HG03025 (cell line): ENCODE results near the gene CCDC12.

Experiments used
- ATAC-seq: cut with Tn5 transposase; IDR thresholded peaks from one replicate; pipeline ENCODE4 v1.9.1; 2021; ENCODE audit warnings: mild to moderate bottlenecking, moderate library complexity; ENCODE audit not compliant: unreplicated experiment, low FRiP score

Gene CCDC12

GRCh38 chr3:46976326-46977190 lies at the start of gene CCDC12:
CCDC12 (minus strand) TSS chr3:46976745; CDS start chr3:46976732, 13 bp downstream.
- peak; percentile 65 for ATAC-seq

- no peak for ATAC-seq
Measured at GRCh38 chr3:47024932-47025331, 48.4 kb upstream of the CCDC12 start.

- ATAC-seq: no peak
Measured at GRCh38 chr3:47022641-47023071, 46.1 kb upstream of the CCDC12 start.

- no peak for ATAC-seq
Measured at GRCh38 chr3:47020311-47020710, 43.8 kb upstream of the CCDC12 start.

- ATAC-seq: no peak
Measured at GRCh38 chr3:47019201-47019600, 42.7 kb upstream of the CCDC12 start.

- ATAC-seq: no peak
Measured at GRCh38 chr3:47018269-47018611, 41.7 kb upstream of the CCDC12 start.

GRCh38 chr3:47017504-47018268 lies 41.1 kb upstream of the CCDC12 start:
- no peak for ATAC-seq

GRCh38 chr3:47016934-47017435 lies 40.4 kb upstream of the CCDC12 start:
- no peak for ATAC-seq

- ATAC-seq: no peak
Measured at GRCh38 chr3:47016086-47016933, 39.8 kb upstream of the CCDC12 start.

- ATAC-seq: no peak
Measured at GRCh38 chr3:47015151-47015550, 38.6 kb upstream of the CCDC12 start.

- ATAC-seq: no peak
Measured at GRCh38 chr3:47014036-47014435, 37.5 kb upstream of the CCDC12 start.

- ATAC-seq: no peak
Measured at GRCh38 chr3:47013231-47013630, 36.7 kb upstream of the CCDC12 start.

GRCh38 chr3:47012342-47013230 lies 36.0 kb upstream of the CCDC12 start:
- ATAC-seq: no peak

GRCh38 chr3:47011371-47011770 lies 34.8 kb upstream of the CCDC12 start:
- no peak for ATAC-seq

- no peak for ATAC-seq
Measured at GRCh38 chr3:47010910-47011309, 34.4 kb upstream of the CCDC12 start.

GRCh38 chr3:47010111-47010712 lies 33.7 kb upstream of the CCDC12 start:
- ATAC-seq: no peak

- peak; percentile 65 for ATAC-seq
Measured at GRCh38 chr3:47009225-47010110, 32.9 kb upstream of the CCDC12 start.

GRCh38 chr3:47008851-47009224 lies 32.3 kb upstream of the CCDC12 start:
- ATAC-seq: no peak
